H1 (cell line): ENCODE data around the gene SDC4. TPM values are rescaled to one million over a fixed set of nuclear protein-coding genes. Genes with fewer than 3 reads are reported as not detected.
A peak's percentile ranks its signal among the peaks of the same experiment; 100 is the strongest.

ENCODE experiments used
- BRCA1 ChIP-seq: IDR thresholded peaks from 2 replicates; pipeline ENCODE4 v1.6.1; 2012; ENCODE audit warnings: low read depth, low read length, improper control_type of control experiment
- CBX5 ChIP-seq: fragments of 300-800, 300-1000 bp; sonication (generic); IDR thresholded peaks from 2 replicates; pipeline ENCODE4 v1.7.1; 2016; ENCODE audit warnings: antibody characterized with exemption, low read length, low read depth
- CBX8 ChIP-seq: fragments of 300-800, 300-1000 bp; sonication (generic); IDR thresholded peaks from 2 replicates; pipeline ENCODE4 v1.7.1; 2016; ENCODE audit warnings: low read depth, low read length, borderline replicate concordance
- CTBP2 ChIP-seq: IDR thresholded peaks from 2 replicates; pipeline ENCODE4 v1.7.0; 2011; ENCODE audit warnings: borderline replicate concordance, mild to moderate bottlenecking, moderate library complexity, mixed read lengths, low read length; ENCODE audit not compliant: insufficient read depth, insufficient read length
- GTF2F1 ChIP-seq: IDR thresholded peaks from 2 replicates; pipeline ENCODE4 v1.6.1; 2012; ENCODE audit warnings: low read depth, low read length, improper control_type of control experiment, borderline replicate concordance
- HDAC6 ChIP-seq: IDR thresholded peaks from one replicate; pipeline ENCODE4 v1.7.1; 2012; ENCODE audit warnings: low read depth, mild to moderate bottlenecking, inconsistent platforms, low read length, moderate library complexity
- KDM1A ChIP-seq: fragments of 200-600, 300-600 bp; sonication (generic); IDR thresholded peaks from 2 replicates; pipeline ENCODE4 v1.7.1; 2016; ENCODE audit warnings: mild to moderate bottlenecking, low read length, borderline replicate concordance
- KDM4A ChIP-seq: IDR thresholded peaks from one replicate; pipeline ENCODE4 v1.7.1; 2012; ENCODE audit warnings: low read depth, mild to moderate bottlenecking, moderate library complexity, low read length, inconsistent platforms; ENCODE audit not compliant: severe bottlenecking
- NANOG ChIP-seq: IDR thresholded peaks from 2 replicates; pipeline ENCODE4 v1.6.1; 2011; ENCODE audit warnings: low read length, low read depth, mild to moderate bottlenecking, inconsistent platforms; ENCODE audit not compliant: insufficient read depth, poor library complexity, severe bottlenecking
- PHF8 ChIP-seq: fragments of 200-600 bp; sonication (generic); conservative IDR thresholded peaks from 2 replicates; pipeline ENCODE4 v1.7.1; 2012; ENCODE audit warnings: low read depth, mild to moderate bottlenecking, inconsistent platforms, low read length, moderate library complexity
- POLR2A ChIP-seq, 2 experiments: IDR thresholded peaks; 1 replicate in 1 of 2; 2 replicates in 1 of 2; pipeline ENCODE4 v1.6.1; 2011; ENCODE audit warnings: low read depth in 2 of 2, low read length in 2 of 2, mild to moderate bottlenecking in 2 of 2; ENCODE audit errors: control extremely low read depth in 1 of 2
- POU5F1 ChIP-seq: IDR thresholded peaks from 2 replicates; pipeline ENCODE4 v1.6.1; 2011; ENCODE audit warnings: low read depth, mild to moderate bottlenecking, low read length, moderate library complexity
- RXRA ChIP-seq: IDR thresholded peaks from 2 replicates; pipeline ENCODE4 v1.6.1; 2011; ENCODE audit warnings: low read depth, mild to moderate bottlenecking, low read length, moderate library complexity; ENCODE audit not compliant: insufficient read depth
- SIN3A ChIP-seq, 2 experiments: IDR thresholded peaks in 1 of 2; conservative IDR thresholded peaks in 1 of 2; 2 replicates each; pipeline ENCODE4 v1.6.1; 2011 to 2012; ENCODE audit warnings: low read length in 2 of 2, improper control_type of control experiment in 1 of 2, low read depth in 1 of 2, mild to moderate bottlenecking in 1 of 2
- SIX5 ChIP-seq: IDR thresholded peaks from 2 replicates; pipeline ENCODE4 v1.6.1; 2011; ENCODE audit warnings: mild to moderate bottlenecking, low read depth, low read length
- TAF1 ChIP-seq: IDR thresholded peaks from 2 replicates; pipeline ENCODE4 v1.6.1; 2011; ENCODE audit warnings: mild to moderate bottlenecking, low read depth, low read length
- TEAD4 ChIP-seq: IDR thresholded peaks from 2 replicates; pipeline ENCODE4 v1.6.1; 2012; ENCODE audit warnings: low read depth, low read length, inconsistent platforms, mixed read lengths
- YY1 ChIP-seq: IDR thresholded peaks from 2 replicates; pipeline ENCODE4 v1.6.1; 2011; ENCODE audit warnings: low read depth, mild to moderate bottlenecking, low read length
- ZNF274 ChIP-seq: IDR thresholded peaks from 2 replicates; pipeline ENCODE4 v1.7.0; 2012; ENCODE audit warnings: low read length, borderline replicate concordance; ENCODE audit errors: extremely low read depth
- polyA plus RNA-seq, 7 experiments: library from polyadenylated mRNA; depleted of rRNA in 3 of 7; stranded (reverse) in 5 of 7; unstranded in 2 of 7; fragments of >200 nt in 5 of 7; fragments of 200-250 nt in 2 of 7; gene quantifications; 1 replicate in 5 of 7; 2 replicates in 1 of 7; 4 replicates in 1 of 7; pipeline versions ENCODE4 v1.2.1 to v1.2.3, GENCODE V29; 2011 to 2013; ENCODE audit warnings: missing spikeins in 2 of 7, mixed read lengths in 2 of 7
- total RNA-seq: library from RNA; stranded (reverse); fragmentation: NEBNext Ultra II Directional; extraction: Animal tissue kit (Norgen Biotek cat#: 25700); gene quantifications from 2 replicates; pipeline ENCODE4 v1.2.1, GENCODE V29; 2021
- TF ChIP-seq, protein P1 (sequence below): IDR thresholded peaks from 2 replicates; pipeline ENCODE4 v1.6.1; 2011; ENCODE audit warnings: low read depth, mild to moderate bottlenecking, low read length; ENCODE audit not compliant: insufficient read depth
- TF ChIP-seq, protein P2 (sequence below): IDR thresholded peaks from 2 replicates; pipeline ENCODE4 v1.6.1; 2012; ENCODE audit warnings: inconsistent platforms
- TF ChIP-seq, protein P3 (sequence below), 3 experiments: IDR thresholded peaks; 1 replicate in 2 of 3; 2 replicates in 1 of 3; pipeline versions ENCODE4 v1.5.1 to v1.6.1; 2011; ENCODE audit warnings: low read length in 3 of 3, mild to moderate bottlenecking in 3 of 3, inconsistent platforms in 2 of 3, low read depth in 1 of 3, moderate library complexity in 1 of 3; ENCODE audit not compliant: insufficient read depth in 1 of 3; ENCODE audit errors: control extremely low read depth in 1 of 3

Gene SDC4
- total and polyA plus RNA-seq, 2 of the 8 experiments (the other 6 are each of a cell fraction or from before 2014, with no cell fraction given), result 34.6 to 60.2 TPM

DNA sequence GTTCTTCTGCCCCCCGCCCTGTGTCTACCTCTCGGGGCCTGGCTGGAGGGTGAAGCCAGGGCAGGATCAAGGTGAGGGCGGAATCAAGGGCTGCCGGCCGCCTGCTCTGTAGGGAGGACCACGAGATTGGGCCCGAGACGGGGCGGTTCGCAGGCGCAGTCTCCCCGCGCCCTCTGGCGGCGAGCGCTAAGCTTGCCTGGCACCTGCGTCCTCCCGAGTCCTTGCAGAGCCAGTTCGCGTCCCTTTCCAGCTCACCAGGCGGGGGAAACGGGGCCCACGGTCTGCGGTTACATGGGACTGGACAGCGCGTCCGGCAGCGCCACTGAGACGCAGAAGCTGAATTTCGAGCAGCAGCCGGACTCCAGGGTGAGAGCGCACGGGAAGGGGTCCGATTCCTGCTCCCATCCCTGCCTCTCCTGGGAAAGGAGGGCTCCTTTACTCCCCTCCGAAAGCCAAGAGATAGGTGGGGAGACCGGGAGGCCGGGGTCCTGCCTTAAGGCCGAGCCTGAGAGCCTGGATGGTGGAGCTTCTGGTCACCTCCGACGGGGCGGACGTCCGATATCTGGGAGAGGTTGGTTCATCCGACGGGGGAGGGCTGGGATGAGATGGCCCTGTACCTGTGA is 36.5 kb downstream of the SDC4 start (continued):
- no peak for TF ChIP-seq SIX5
- no peak for TF ChIP-seq TEAD4
- TF ChIP-seq, protein P1, sequence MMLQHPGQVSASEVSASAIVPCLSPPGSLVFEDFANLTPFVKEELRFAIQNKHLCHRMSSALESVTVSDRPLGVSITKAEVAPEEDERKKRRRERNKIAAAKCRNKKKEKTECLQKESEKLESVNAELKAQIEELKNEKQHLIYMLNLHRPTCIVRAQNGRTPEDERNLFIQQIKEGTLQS, result no peak
- no peak for TF ChIP-seq ZNF274
- TF ChIP-seq TAF1, result no peak
- no peak for TF ChIP-seq POU5F1
- TF ChIP-seq KDM4A, result no peak
- TF ChIP-seq PHF8, result 0 out of 2 replicates have a peak, but pooled peaks have one; percentile 30
- no peak for TF ChIP-seq YY1
- TF ChIP-seq NANOG, result no peak
- TF ChIP-seq, protein P2, sequence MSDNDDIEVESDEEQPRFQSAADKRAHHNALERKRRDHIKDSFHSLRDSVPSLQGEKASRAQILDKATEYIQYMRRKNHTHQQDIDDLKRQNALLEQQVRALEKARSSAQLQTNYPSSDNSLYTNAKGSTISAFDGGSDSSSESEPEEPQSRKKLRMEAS, result peak; percentile 92
- no peak for TF ChIP-seq SIN3A (conservative IDR thresholded peaks at IDR 0.05 in 1 of 2, IDR thresholded peaks at IDR 0.05 in 1 of 2; ENCODE audit: low read depth in 1 of 2, low read length in 2 of 2)
- no peak for TF ChIP-seq POLR2A (IDR thresholded peaks at IDR 0.05; ENCODE audit: control extremely low read depth in 1 of 2, low read depth in 2 of 2, low read length in 2 of 2)
- no peak for TF ChIP-seq CTBP2
- no peak for TF ChIP-seq CBX5
- TF ChIP-seq HDAC6, result no peak
- no peak for TF ChIP-seq KDM1A
- no peak for TF ChIP-seq BRCA1
- no peak for TF ChIP-seq GTF2F1
- TF ChIP-seq, protein P3, sequence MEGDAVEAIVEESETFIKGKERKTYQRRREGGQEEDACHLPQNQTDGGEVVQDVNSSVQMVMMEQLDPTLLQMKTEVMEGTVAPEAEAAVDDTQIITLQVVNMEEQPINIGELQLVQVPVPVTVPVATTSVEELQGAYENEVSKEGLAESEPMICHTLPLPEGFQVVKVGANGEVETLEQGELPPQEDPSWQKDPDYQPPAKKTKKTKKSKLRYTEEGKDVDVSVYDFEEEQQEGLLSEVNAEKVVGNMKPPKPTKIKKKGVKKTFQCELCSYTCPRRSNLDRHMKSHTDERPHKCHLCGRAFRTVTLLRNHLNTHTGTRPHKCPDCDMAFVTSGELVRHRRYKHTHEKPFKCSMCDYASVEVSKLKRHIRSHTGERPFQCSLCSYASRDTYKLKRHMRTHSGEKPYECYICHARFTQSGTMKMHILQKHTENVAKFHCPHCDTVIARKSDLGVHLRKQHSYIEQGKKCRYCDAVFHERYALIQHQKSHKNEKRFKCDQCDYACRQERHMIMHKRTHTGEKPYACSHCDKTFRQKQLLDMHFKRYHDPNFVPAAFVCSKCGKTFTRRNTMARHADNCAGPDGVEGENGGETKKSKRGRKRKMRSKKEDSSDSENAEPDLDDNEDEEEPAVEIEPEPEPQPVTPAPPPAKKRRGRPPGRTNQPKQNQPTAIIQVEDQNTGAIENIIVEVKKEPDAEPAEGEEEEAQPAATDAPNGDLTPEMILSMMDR (IDR thresholded peaks at IDR 0.05; ENCODE audit: control extremely low read depth in 1 of 3, insufficient read depth in 1 of 3, low read depth in 1 of 3, low read length in 3 of 3), result peak; percentile 87 to 96 (median 95)
- TF ChIP-seq CBX8, result no peak
- no peak for TF ChIP-seq RXRA
